T-helper 22 cell (primary cell): ENCODE results near the gene TMEM222.

Source experiments
- DNase-seq: peaks from one replicate; pipeline ENCODE4 v3.0.0-alpha.2; 2020; ENCODE audit warnings: low read depth

Gene TMEM222

DNA sequence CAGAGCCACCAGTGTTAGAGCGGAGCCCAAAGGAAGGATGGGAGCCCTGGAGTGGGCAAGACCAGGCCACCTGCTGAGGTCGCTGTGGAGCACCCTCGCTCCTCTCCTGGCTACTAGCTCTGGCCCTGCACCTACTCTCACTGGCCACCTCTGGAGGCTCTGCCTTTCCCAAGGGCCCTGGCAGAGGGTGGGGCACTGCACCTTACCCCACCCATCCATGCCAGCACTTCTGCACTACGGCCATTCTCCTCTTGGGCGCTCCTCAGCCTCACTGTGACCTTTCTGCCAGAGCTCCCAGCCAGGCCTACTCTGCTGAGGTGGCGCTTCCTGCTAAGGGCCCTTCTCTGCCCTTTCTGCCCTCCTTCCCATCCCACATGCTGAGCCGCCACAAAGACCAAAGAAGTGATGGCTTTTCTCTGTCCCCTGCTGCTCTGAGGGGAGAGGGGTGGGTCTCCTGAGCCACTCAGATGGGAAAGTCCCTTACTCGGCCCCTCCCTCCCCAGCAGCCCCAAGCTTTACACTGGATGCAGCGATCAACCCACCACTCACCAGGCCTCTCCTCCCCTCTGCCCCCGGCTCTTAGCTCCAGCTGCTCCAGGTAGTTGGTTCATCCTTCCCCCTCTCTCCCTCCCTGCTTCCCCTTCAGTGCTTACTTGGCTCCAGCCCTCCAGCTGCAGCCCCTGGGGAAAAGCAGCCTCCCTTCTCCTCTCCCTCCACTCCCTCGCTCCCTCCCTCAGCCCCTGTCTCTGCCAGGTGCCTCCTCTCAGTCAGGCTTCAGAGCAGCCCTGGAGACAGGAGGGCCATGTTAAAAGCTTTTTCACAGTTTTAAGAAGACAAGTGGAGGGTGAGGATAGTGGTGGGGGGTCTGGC, 14.8 kb upstream of the TMEM222 start:
- no peak for DNase-seq

GRCh38 chr1:27307874-27308598, 13.9 kb upstream of the TMEM222 start:
- no peak for DNase-seq

GRCh38 chr1:27314169-27314568, 7.8 kb upstream of the TMEM222 start:
- DNase-seq = no peak

DNA sequence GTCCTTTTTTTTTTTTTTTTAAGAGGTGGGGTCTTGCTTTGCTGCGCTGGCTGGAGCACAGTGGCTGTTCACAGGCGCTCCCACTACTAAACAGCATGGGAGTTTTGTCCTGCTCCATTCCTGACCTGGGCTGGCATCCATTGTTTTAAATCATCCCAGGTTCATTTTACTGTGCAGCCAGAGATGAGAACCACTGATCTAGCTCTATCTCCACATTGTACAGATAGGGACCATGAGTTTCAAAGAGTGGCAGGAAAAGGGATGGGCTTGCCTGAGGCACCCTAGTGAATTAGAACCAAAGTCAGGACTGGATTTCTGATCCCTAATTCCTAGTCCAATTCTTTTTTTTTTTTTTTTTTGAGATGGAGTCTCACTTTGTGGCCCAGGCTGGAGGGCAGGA, 7.2 kb upstream of the TMEM222 start:
- no peak for DNase-seq

- no peak for DNase-seq
These were observed 5.1 kb upstream of the TMEM222 start for GRCh38 chr1:27316860-27317259.

- DNase-seq = no peak
These were observed 3.8 kb upstream of the TMEM222 start for GRCh38 chr1:27318136-27318535.

GRCh38 chr1:27318596-27318995, 3.4 kb upstream of the TMEM222 start:
- DNase-seq = no peak

DNA sequence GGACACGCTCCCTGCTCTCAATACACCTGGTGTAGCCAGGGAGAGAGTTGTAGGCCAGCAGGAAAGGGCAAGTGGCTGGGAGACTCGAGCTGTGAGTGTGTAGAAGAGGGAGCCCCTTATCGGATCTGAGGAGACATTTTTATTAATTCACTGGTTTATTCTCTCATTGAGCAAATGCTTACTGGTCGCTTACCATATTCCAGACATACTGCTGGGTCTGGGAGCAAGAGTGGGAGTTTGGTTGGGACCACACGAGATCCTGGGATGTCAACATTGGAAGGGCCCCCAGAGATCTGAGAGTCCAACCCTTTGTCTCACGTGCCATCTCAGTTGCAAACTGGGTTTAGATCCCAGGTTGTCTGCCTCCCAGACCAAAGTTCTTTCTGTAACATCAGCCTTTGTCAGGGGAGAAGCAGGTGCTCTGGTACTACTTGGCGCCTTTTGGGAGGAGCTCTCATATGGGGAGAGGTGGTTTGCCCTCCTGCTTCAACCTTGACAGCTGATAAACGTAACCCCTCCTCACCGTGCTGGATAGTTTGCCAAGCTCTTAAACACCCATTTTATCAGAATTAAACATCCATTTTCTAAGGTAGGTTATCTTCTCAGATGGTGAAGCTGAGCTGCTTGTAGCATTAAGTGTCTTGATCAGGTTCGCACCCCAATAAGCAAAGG, 742 bp downstream of the TMEM222 start:
- no peak for DNase-seq

- no peak for DNase-seq
These were observed 3.3 kb downstream of the TMEM222 start for GRCh38 chr1:27325286-27325685.

- DNase-seq = no peak
These were observed 6.0 kb downstream of the TMEM222 start for GRCh38 chr1:27327964-27328363.

GRCh38 chr1:27330786-27331185, 8.8 kb downstream of the TMEM222 start:
- no peak for DNase-seq

GRCh38 chr1:27331426-27331825, 9.5 kb downstream of the TMEM222 start:
- DNase-seq = no peak

DNA sequence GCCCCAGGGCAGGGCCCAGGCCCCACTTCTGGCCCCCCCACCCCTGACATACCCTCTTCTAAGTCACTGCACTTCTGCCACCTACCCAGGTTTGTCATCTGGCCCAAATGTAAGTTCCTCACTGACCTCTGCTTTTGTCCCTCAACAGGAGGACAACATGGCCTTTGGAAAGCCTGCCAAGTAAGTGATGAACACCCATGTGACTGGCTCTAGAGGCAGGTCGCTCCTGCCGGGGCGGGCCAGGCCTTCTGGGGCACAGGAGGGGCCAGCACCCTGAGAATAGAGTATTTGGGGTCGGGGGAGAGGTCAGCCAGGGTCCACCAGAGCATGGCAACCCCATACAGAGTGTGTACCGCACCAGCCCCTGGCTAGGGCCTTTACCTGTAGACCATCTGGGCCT, 10.0 kb downstream of the TMEM222 start:
- no peak for DNase-seq

DNA sequence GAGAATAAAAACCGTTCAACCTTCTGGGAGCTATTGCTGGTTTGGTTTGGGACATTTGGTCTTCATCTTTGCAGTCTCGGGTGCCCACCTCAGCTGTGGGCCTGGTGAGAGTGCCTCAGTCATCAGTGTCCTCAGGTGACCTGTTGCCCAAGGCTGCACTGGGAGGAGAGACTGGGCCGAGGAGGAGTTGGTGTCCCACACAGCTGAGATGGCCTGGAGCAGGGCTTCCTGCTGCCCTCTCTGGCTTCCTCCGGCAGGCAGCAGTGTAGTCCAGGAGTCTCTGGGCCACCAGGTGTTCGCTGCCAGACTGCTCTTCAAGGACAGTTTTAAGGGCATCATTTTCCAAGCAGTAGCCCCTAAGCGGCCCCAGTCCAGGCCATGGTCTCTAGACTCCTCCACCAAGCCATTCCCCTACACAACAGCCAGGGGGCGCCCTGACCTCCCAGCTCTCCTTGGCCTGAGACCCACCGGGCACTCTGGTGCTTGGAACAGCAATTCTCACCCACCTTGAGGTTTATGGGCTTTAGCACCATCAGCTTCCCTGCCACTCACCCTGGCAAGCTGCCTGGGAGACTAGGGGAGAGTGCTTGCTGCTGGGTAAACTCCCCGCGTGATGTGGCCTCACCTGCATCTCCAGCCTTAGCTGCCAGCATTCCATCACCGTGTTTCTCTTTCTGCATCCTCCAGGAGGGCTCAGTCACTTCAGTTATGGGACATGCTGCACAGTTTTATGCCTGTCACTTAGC, 10.7 kb downstream of the TMEM222 start:
- peak; percentile 16 for DNase-seq

DNA sequence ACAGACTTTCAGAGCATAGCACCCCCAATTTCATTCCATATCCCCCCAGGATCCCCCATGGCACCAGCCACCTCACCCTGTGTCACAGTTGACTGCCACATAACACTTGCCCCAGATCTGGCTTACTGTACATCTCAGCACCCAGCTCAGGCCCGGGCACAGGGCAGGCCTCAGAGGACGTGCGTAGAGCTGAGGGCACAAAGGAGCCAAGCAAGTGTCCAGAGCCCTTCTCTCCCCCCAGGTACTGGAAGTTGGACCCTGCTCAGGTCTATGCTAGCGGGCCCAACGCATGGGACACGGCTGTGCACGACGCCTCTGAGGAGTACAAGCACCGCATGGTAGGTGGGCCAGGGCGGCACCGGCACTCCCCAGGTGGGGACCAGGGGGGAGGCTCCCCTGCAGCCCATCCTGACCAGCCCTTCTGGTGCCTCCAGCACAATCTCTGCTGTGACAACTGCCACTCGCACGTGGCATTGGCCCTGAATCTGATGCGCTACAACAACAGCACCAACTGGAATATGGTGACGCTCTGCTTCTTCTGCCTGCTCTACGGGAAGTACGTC, 11.8 kb downstream of the TMEM222 start:
- no peak for DNase-seq

GRCh38 chr1:27335506-27336422, 13.8 kb downstream of the TMEM222 start:
- DNase-seq = no peak

DNA sequence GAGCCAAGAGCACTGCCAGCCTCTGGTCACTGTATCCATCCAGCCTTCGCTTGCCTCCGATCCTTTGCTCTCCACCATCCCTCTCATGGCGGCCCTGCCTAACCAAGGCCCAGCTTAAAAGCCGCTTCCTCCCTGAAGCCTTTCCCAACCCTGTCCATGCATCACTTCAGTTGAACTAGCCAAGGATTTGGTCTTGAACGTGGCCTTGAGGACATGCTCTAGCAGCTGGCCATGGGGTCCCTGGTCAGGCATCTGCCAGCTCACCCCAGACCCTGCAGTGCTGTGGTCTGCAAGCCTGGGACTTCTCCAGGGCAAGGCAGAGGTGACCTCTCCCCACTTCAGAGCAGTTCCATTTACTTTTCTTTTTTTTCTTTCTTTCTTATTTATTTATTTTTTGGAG, 14.8 kb downstream of the TMEM222 start:
- DNase-seq = no peak

DNA sequence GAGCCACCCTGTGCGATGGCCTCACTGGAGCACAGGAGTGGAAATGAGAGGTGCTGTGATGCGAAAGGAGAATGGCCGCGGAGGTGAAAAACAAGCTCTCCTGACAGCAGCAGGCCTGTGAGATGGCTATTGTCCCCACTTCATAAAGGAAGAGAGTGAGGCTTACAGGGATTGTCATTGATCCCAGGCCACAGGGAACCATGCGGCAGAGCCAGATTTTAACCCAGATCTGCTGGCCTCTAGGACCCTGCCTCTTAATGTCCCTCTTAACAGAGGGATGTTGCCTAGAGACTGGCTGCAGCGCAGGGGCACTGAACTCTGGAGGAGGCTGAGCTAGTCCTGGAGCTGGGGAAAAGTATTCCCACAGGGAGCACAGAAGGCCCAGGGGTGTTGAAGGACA, 16.8 kb downstream of the TMEM222 start:
- DNase-seq = no peak

GRCh38 chr1:27339213-27339612, 17.2 kb downstream of the TMEM222 start:
- DNase-seq = no peak

- peak; percentile 42 for DNase-seq
These were observed 19.7 kb downstream of the TMEM222 start, which contains the start of gene SYTL1 for GRCh38 chr1:27341525-27342252. Gene SYTL1, plus strand, starts transcription at chr1:27342022. Its CDS starts 3,313 bp downstream, at chr1:27345335.
